Adrenal gland (tissue), 5 donors: ENCODE results near the gene MRPS27.
"Not testable (repeated sequence)": the region's sequence is repeated elsewhere in the genome, so short reads cannot be mapped to it uniquely, and the experiment has no call there.

Experiments used
- CTCF ChIP-seq, 6 experiments: fragments of 450-650 bp in 4 of 6; fragments of 200-600 bp in 2 of 6; sonication (generic) in 1 of 6; IDR thresholded peaks; 1 replicate in 5 of 6; 2 replicates in 1 of 6; pipeline versions ENCODE4 v1.5.1 to v1.8.0; 2016 to 2021; ENCODE audit warnings: antibody characterized with exemption in 6 of 6, mild to moderate bottlenecking in 2 of 6, moderate library complexity in 1 of 6
- POLR2A ChIP-seq, 2 donors: fragments of 450-650 bp; IDR thresholded peaks; one replicate each; pipeline ENCODE4 v1.6.1; 2017; ENCODE audit warnings: antibody characterized with exemption in 2 of 2, mild to moderate bottlenecking in 2 of 2, moderate library complexity in 1 of 2
- donor health status: DM: no; HTN: no; CAD: no.

GRCh38 chr5:72171181-72171580 is 148.9 kb downstream of the MRPS27 start:
- not testable (repeated sequence) for TF ChIP-seq CTCF, POLR2A (IDR thresholded peaks at IDR 0.05)
